DMS153 (cell line): Measurements from ENCODE around the gene DERL3.
"Not testable (repeated sequence)": the region's sequence is repeated elsewhere in the genome, so short reads cannot be mapped to it uniquely, and the experiment has no call there.

Source experiments
- DNase-seq: peaks from one replicate; lab custom pipeline; 2025; lab: John Stamatoyannopoulos, UW

Gene DERL3

GRCh38 chr22:23838681-23839468 lies at the start of gene DERL3:
Gene DERL3 (minus strand): TSS chr22:23839006. CDS start chr22:23838987, 19 bp downstream.
- peak; percentile 99 for DNase-seq

GRCh38 chr22:23884140-23884539 lies 45.3 kb upstream of the DERL3 start:
- DNase-seq = no peak

- no peak for DNase-seq
Measured at GRCh38 chr22:23883658-23884057, 44.9 kb upstream of the DERL3 start.

- DNase-seq = no peak
Measured at GRCh38 chr22:23882370-23882769, 43.6 kb upstream of the DERL3 start.

GRCh38 chr22:23878219-23878618 lies 39.4 kb upstream of the DERL3 start:
- no peak for DNase-seq

DNA sequence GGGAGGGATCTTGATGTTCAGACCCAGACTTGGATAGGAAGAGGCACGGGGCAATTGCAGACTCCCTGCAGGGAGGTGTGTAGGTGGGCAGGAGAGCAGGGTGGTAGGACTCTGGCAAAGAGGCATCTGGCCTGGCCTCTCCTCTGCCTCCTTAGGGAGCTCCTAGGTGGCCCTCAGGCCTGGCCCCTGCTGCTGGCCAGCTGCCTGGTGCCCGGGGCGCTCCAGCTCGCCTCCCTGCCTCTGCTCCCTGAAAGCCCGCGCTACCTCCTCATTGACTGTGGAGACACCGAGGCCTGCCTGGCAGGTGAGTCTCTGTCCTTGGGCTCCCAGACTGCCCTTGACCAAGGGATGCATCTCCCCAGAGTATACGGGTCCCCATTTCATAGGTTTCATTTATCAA lies 38.8 kb upstream of the DERL3 start:
- DNase-seq = no peak

- DNase-seq = no peak
Measured at GRCh38 chr22:23875801-23876200, 37.0 kb upstream of the DERL3 start.

- DNase-seq = no peak
Measured at GRCh38 chr22:23874871-23875270, 36.1 kb upstream of the DERL3 start.

DNA sequence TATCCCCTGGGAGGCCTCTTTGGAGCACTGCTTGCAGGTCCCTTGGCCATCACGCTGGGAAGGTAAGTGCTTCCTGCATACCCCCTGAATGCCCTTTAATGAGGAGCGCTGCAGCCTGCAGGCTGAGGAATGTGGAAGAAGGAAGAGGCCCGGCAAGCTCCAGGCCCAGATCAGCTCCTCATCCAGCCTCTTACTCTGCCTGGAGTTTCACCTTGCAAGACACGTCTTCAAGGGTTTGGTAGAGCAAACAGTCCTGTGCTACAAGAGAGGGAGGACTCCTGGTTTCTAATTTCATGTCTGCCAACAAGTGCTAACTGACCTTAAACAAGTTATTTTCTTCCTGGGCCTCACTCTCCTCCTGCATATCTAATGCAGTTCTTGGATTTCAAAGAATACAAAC lies 29.8 kb upstream of the DERL3 start:
- DNase-seq = no peak

- not testable (repeated sequence) for DNase-seq
Measured at GRCh38 chr22:23864499-23865154, 25.8 kb upstream of the DERL3 start.

- peak; percentile 48 for DNase-seq
Measured at GRCh38 chr22:23862103-23862502, 23.3 kb upstream of the DERL3 start.

DNA sequence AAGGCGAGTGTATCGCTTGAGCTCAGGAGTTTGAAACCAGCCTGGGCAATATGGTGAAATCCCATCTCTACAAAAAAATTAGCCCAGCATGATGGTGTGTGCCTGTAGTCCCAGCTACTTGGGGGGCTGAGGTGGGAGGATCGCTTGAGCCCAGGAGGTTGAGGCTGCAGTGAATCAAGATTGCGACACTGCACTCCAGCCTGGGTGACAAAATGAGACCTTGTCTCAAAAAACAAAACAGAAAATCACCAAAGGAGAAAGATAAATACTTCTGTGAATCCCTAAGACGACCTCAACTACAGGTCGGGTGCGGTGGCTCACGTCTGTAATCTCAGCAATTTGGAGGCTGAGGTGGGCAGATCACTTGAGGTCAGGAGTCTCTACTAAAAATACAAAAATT lies 21.4 kb upstream of the DERL3 start:
- DNase-seq = not testable (repeated sequence)

GRCh38 chr22:23859201-23859600 lies 20.4 kb upstream of the DERL3 start:
- DNase-seq = no peak

- DNase-seq = no peak
Measured at GRCh38 chr22:23858484-23858815, 19.6 kb upstream of the DERL3 start.

DNA sequence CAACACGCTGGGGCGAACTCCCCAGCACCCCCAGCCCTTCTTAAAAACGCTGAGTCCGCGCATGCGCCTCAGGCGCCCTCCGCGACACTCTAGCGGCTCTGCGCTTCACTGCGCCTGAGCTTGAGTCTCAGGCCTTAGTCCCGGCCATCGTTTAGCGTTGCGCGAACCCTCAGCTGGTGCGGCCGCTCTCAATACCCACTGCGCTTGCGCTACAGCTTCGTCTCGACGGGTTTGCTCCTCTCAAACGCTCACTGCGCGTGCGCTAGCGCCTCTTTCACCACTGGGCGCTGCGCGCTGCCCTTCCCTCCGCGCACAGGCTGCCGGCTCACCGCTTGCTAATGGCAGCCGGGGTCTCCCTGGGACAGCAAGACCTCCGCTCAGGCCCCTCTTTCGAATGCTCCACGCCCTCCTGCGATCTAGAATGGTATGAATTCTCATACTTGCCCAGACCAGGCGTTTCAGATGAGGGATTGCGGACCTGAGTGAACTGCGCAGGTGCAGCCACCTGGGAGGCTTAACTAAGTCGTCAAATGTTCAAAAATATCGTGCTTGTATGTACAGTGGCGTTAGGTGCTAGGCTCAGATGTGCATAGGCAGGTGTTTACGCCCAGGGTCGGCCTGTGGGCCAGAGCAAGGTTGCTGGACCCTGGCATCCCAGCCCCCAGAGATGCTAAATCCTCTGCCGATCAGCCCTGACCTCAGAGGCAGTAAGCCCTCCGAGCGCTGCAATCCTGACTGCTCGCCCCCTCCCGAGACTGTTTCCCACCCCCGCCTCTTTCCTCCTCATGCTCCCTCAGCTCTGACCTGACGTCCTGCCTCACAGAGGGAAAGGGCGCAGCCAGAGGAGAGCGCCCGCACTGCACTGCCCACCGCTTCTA lies 19.0 kb upstream of the DERL3 start, which contains the start of gene SLC2A11:
TSS of gene SLC2A11 (plus strand) at position 270 of the 878 bp plus-strand sequence. CDS start at position 395, 125 bp downstream.
- peak; percentile 97 for DNase-seq

DNA sequence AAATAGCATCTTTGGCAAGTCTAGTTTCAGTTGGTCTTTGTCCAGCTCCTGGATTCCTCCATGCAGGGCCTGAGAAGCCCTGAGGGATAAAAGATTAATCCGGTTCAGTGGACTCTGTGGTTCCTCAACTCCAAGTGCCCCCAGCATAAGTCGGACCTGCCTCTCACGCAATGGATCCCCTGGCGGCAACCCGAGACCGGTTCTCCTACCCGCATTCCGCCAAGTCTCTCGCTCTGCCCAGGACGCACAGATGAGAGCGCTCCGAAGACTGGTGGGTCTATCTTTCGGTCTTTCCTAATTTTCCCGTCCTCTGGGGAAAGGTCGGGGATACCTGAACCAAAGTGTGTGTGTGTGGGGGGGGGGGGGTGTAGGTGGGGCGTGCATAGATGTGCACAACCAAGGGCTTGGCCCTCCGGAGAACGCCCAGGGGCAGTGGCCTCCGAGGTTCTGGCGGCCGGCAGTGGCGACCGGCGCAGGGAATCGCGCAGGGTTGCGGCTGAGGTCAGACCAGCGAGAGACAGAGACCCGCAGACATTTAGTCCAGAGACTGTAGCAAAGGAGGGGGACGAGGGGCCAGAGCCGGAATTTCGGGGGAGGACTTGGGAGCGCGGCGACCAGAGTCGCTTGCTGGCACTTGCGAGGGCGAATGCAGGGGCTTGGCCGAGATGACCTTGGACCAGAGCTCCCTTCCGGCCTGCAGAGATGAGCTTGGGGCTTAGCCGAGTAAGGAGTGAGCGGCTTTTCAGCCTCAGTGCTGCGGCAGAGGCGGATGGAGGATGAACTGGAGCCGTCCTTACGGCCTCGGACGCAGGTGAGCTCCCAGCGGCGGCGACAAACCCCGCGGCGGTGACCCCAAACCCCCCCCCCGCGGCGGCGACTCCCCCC lies 18.2 kb upstream of the DERL3 start:
- no peak for DNase-seq

DNA sequence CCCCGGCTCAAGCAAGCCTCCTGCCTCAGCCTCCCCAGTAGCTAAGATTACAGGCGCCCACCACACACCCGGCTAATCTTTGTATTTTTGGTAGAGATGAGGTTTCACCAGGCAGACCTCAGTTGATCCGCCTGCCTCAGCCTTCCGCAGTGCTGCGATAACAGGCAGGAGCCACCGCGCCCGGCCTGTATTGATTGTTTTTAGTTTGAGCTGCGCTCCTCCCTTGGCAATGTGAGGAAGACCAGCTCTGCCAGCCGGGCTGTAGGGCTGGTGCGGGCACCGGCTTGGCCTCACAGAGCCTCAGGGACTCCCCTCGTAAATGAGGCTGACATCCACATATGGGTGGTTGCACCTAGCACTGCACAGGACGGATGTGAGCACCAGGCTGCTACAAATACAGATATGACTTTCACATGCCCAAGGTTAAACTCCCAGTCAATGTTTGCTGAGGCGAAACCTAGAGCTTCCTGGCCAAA lies 11.4 kb upstream of the DERL3 start:
- DNase-seq = peak; percentile 31

GRCh38 chr22:23849009-23850006 lies 10.5 kb upstream of the DERL3 start:
- peak; percentile 64 for DNase-seq

DNA sequence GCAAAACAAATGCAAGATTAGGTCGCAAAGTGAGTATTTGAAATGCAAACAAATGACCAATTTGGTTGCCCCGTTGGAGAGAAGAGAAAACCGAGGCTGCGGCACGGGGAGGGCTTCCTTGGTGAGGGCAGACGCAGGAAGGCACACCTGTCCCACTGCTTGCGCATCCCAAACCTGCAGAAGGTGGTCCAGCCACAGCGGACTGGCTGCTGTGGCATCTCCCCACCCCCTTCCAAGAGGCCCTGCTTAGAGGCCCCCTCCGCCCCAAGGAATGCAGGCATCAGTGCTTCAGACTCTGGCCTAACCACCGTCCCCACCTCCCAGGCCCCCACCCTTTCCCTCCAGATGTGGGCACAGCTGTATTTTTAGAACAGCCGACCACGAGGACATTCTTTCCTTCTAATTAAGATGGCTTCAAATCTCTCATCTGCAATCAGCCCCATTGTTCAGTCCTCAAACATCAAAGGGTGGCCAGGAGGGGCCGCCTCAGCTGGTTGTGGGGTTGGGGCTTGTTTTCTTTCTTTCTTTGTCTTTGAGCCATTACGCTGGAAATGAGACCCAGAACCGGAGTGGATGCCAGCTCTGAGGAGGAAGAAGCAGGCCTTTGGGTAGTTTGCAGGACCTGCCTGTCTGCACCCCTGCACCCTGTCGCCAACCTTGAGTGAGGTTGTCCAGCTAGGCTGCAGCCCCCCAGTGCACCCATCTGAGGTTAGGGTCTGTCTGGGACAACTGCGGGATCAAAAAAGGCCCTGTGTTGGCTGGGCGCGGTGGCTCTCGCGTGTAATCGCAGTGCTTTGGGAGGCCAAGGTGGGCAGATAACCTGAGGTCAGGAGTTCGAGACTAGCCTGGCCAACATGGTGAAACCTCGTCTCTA lies 9.4 kb upstream of the DERL3 start:
- DNase-seq = no peak
